WERI-Rb-1 (cell line): ENCODE results near the gene CASP8.

Experiments used
- DNase-seq: peaks from one replicate; pipeline ENCODE4 v3.0.0-alpha.2; 2020
- H3K27ac ChIP-seq: fragments of 250-450 bp; sonication (Bioruptor Pico); 2 replicates; pipeline ENCODE4 v1.5.1; 2020; ENCODE audit warnings: mild to moderate bottlenecking, moderate library complexity
- H3K27me3 ChIP-seq: fragments of 250-450 bp; sonication (Bioruptor Pico); 2 replicates; pipeline ENCODE4 v1.5.1; 2021; ENCODE audit warnings: mild to moderate bottlenecking, low read depth, moderate library complexity; ENCODE audit not compliant: insufficient read depth, severe bottlenecking
- H3K36me3 ChIP-seq: fragments of 250-450 bp; sonication (Bioruptor Pico); 2 replicates; pipeline ENCODE4 v1.5.1; 2020; ENCODE audit warnings: mild to moderate bottlenecking, moderate library complexity
- H3K4me3 ChIP-seq: 2 replicates; pipeline ENCODE4 v1.5.1; 2011; ENCODE audit warnings: low read depth, mild to moderate bottlenecking, control low read depth, low read length
- H3K9me3 ChIP-seq: fragments of 250-450 bp; sonication (Bioruptor Pico); 2 replicates; pipeline ENCODE4 v1.5.1; 2021; ENCODE audit warnings: mild to moderate bottlenecking, moderate library complexity; ENCODE audit not compliant: severe bottlenecking
- CTCF ChIP-seq: IDR thresholded peaks from 2 replicates; pipeline ENCODE4 v1.5.1; 2011; ENCODE audit warnings: low read depth, mild to moderate bottlenecking, control low read depth, inconsistent platforms, low read length

The CASP8 gene

GRCh38 chr2:201257956-201258665 is 2.2 kb upstream of the CASP8 start:
- DNase-seq: no peak
- Histone ChIP-seq H3K36me3 (no peaks in the 10 kb centered on the region), H3K9me3 (no peaks in the 10 kb centered on the region), H3K27me3 (no peaks in the 10 kb centered on the region), H3K4me3 (no peak overlapping the region), H3K27ac (no peak overlapping the region)
- TF ChIP-seq CTCF: no peak

- DNase-seq: no peak
- no peak for TF ChIP-seq CTCF
- no peaks in the 10 kb centered on the region for H3K9me3 ChIP-seq
- no peaks in the 10 kb centered on the region for H3K27me3 ChIP-seq
- H3K27ac ChIP-seq: no peak overlapping the region
- no peaks in the 10 kb centered on the region for H3K36me3 ChIP-seq
- H3K4me3 ChIP-seq: no peak overlapping the region
Measured at GRCh38 chr2:201258666-201259615, 1.4 kb upstream of the CASP8 start.

- Histone ChIP-seq H3K36me3 (no peaks in the 10 kb centered on the region), H3K4me3 (no peak overlapping the region), H3K9me3 (no peaks in the 10 kb centered on the region), H3K27ac (no peak overlapping the region), H3K27me3 (no peaks in the 10 kb centered on the region)
- no peak for DNase-seq
- TF ChIP-seq CTCF: no peak
Measured at GRCh38 chr2:201261471-201261870, 1.1 kb downstream of the CASP8 start.

GRCh38 chr2:201261906-201262305 is 1.6 kb downstream of the CASP8 start:
- no peak for TF ChIP-seq CTCF
- no peak overlapping the region for H3K4me3 ChIP-seq
- no peak overlapping the region for H3K27ac ChIP-seq
- H3K9me3 ChIP-seq: no peaks in the 10 kb centered on the region
- no peak for DNase-seq
- no peaks in the 10 kb centered on the region for H3K36me3 ChIP-seq
- H3K27me3 ChIP-seq: no peaks in the 10 kb centered on the region

GRCh38 chr2:201262718-201263117 is 2.4 kb downstream of the CASP8 start:
- Histone ChIP-seq H3K36me3 (no peaks in the 10 kb centered on the region), H3K27me3 (no peaks in the 10 kb centered on the region), H3K27ac (no peak overlapping the region), H3K4me3 (no peak overlapping the region), H3K9me3 (no peaks in the 10 kb centered on the region)
- DNase-seq: no peak
- no peak for TF ChIP-seq CTCF
